Measurements from ENCODE around the gene CACNA1I. TPM values are rescaled to one million over a fixed set of nuclear protein-coding genes. Genes with fewer than 3 reads are reported as not detected.

Gene CACNA1I
- total and polyA plus RNA-seq, 2 experiments from 2014 or later, result 0.42 to 2.4 TPM

GRCh38 chr22:39715778-39716495 lies 145.4 kb downstream of the CACNA1I start:
- TF ChIP-seq EZH2phosphoT487 (IDR thresholded peaks at IDR 0.05; ENCODE audit: unreplicated experiment), result no peak
- no peak for TF ChIP-seq REST (IDR thresholded peaks at IDR 0.05; ENCODE audit: unreplicated experiment)
- no peak for TF ChIP-seq ETS1 (IDR thresholded peaks at IDR 0.05)
- TF ChIP-seq, protein P1, sequence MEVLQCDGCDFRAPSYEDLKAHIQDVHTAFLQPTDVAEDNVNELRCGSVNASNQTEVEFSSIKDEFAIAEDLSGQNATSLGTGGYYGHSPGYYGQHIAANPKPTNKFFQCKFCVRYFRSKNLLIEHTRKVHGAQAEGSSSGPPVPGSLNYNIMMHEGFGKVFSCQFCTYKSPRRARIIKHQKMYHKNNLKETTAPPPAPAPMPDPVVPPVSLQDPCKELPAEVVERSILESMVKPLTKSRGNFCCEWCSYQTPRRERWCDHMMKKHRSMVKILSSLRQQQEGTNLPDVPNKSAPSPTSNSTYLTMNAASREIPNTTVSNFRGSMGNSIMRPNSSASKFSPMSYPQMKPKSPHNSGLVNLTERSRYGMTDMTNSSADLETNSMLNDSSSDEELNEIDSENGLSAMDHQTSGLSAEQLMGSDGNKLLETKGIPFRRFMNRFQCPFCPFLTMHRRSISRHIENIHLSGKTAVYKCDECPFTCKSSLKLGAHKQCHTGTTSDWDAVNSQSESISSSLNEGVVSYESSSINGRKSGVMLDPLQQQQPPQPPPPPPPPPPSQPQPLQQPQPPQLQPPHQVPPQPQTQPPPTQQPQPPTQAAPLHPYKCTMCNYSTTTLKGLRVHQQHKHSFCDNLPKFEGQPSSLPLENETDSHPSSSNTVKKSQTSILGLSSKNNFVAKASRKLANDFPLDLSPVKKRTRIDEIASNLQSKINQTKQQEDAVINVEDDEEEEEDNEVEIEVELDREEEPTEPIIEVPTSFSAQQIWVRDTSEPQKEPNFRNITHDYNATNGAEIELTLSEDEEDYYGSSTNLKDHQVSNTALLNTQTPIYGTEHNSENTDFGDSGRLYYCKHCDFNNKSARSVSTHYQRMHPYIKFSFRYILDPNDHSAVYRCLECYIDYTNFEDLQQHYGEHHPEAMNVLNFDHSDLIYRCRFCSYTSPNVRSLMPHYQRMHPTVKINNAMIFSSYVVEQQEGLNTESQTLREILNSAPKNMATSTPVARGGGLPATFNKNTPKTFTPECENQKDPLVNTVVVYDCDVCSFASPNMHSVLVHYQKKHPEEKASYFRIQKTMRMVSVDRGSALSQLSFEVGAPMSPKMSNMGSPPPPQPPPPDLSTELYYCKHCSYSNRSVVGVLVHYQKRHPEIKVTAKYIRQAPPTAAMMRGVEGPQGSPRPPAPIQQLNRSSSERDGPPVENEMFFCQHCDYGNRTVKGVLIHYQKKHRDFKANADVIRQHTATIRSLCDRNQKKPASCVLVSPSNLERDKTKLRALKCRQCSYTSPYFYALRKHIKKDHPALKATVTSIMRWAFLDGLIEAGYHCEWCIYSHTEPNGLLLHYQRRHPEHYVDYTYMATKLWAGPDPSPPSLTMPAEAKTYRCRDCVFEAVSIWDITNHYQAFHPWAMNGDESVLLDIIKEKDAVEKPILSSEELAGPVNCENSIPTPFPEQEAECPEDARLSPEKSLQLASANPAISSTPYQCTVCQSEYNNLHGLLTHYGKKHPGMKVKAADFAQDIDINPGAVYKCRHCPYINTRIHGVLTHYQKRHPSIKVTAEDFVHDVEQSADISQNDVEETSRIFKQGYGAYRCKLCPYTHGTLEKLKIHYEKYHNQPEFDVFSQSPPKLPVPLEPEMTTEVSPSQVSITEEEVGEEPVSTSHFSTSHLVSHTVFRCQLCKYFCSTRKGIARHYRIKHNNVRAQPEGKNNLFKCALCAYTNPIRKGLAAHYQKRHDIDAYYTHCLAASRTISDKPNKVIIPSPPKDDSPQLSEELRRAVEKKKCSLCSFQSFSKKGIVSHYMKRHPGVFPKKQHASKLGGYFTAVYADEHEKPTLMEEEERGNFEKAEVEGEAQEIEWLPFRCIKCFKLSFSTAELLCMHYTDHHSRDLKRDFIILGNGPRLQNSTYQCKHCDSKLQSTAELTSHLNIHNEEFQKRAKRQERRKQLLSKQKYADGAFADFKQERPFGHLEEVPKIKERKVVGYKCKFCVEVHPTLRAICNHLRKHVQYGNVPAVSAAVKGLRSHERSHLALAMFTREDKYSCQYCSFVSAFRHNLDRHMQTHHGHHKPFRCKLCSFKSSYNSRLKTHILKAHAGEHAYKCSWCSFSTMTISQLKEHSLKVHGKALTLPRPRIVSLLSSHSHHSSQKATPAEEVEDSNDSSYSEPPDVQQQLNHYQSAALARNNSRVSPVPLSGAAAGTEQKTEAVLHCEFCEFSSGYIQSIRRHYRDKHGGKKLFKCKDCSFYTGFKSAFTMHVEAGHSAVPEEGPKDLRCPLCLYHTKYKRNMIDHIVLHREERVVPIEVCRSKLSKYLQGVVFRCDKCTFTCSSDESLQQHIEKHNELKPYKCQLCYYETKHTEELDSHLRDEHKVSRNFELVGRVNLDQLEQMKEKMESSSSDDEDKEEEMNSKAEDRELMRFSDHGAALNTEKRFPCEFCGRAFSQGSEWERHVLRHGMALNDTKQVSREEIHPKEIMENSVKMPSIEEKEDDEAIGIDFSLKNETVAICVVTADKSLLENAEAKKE (CRISPR knock-in tag; IDR thresholded peaks at IDR 0.05), result no peak
- TF ChIP-seq, protein P2, sequence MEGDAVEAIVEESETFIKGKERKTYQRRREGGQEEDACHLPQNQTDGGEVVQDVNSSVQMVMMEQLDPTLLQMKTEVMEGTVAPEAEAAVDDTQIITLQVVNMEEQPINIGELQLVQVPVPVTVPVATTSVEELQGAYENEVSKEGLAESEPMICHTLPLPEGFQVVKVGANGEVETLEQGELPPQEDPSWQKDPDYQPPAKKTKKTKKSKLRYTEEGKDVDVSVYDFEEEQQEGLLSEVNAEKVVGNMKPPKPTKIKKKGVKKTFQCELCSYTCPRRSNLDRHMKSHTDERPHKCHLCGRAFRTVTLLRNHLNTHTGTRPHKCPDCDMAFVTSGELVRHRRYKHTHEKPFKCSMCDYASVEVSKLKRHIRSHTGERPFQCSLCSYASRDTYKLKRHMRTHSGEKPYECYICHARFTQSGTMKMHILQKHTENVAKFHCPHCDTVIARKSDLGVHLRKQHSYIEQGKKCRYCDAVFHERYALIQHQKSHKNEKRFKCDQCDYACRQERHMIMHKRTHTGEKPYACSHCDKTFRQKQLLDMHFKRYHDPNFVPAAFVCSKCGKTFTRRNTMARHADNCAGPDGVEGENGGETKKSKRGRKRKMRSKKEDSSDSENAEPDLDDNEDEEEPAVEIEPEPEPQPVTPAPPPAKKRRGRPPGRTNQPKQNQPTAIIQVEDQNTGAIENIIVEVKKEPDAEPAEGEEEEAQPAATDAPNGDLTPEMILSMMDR (conservative IDR thresholded peaks at IDR 0.05; ENCODE audit: low read depth in 2 of 2), result no peak
- TF ChIP-seq STAT1 (IDR thresholded peaks at IDR 0.05; ENCODE audit: unreplicated experiment), result no peak
- Mint-ChIP-seq H3K4me3 (no peak overlapping the region), H3K36me3 (ENCODE audit: low read depth) (no peaks in the 10 kb centered on the region), H3K27me3 (ENCODE audit: insufficient read depth, low read depth, poor library complexity) (peaks cover 12% of the 10 kb centered on the region), H3K9me3 (no peaks in the 10 kb centered on the region), H3K27ac (no peak overlapping the region), H3K4me1 (peaks cover 26% of the 10 kb centered on the region)
- Histone ChIP-seq H3K4me1 (ENCODE audit: insufficient read depth) (no peaks in the 10 kb centered on the region), H2AFZ (no peak overlapping the region), H4K20me1 (replicated peaks; ENCODE audit: insufficient read depth) (no peaks in the 10 kb centered on the region), H3K27me3 (ENCODE audit: insufficient read depth) (no peaks in the 10 kb centered on the region), H3K27ac (ENCODE audit: low read depth) (no peak overlapping the region), H3K4me3 (no peak overlapping the region), H3F3A (replicated peaks; ENCODE audit: low read depth) (no peaks in the 10 kb centered on the region), H3K79me2 (replicated peaks; ENCODE audit: insufficient read depth) (no peaks in the 10 kb centered on the region), H3K9me2 (ENCODE audit: insufficient read depth) (no peaks in the 10 kb centered on the region), H3K4me2 (no peak overlapping the region), H3K36me3 (ENCODE audit: insufficient read depth) (no peaks in the 10 kb centered on the region)
- ATAC-seq (no peak), DNase-seq (ENCODE audit: low spot score) (no peak)

Data from GM23338 (cell line).